ENCODE measurements around the gene UGT1A7.

The UGT1A7 gene

GRCh38 chr2:233816771-233817170, 135.1 kb downstream of the UGT1A7 start:
- DNase-seq (ENCODE audit: low spot score), result no peak
- TF ChIP-seq CTCF (IDR thresholded peaks at IDR 0.05; ENCODE audit: extremely low read depth, missing control alignments), result no peak

- DNase-seq (ENCODE audit: low spot score), result no peak
- no peak for TF ChIP-seq CTCF (IDR thresholded peaks at IDR 0.05; ENCODE audit: extremely low read depth, missing control alignments)
Observed at GRCh38 chr2:233817361-233817911, 135.7 kb downstream of the UGT1A7 start.

GRCh38 chr2:233817995-233818638, 136.4 kb downstream of the UGT1A7 start:
- no peak for DNase-seq (ENCODE audit: low spot score)
- no peak for TF ChIP-seq CTCF (IDR thresholded peaks at IDR 0.05; ENCODE audit: extremely low read depth, missing control alignments)

- no peak for TF ChIP-seq CTCF (IDR thresholded peaks at IDR 0.05; ENCODE audit: extremely low read depth, missing control alignments)
- no peak for DNase-seq (ENCODE audit: low spot score)
Observed at GRCh38 chr2:233818639-233819621, 137.2 kb downstream of the UGT1A7 start.

GRCh38 chr2:233819884-233820773, 138.4 kb downstream of the UGT1A7 start:
- no peak for DNase-seq (ENCODE audit: low spot score)
- TF ChIP-seq CTCF (IDR thresholded peaks at IDR 0.05; ENCODE audit: extremely low read depth, missing control alignments), result no peak

- DNase-seq (ENCODE audit: low spot score), result no peak
- no peak for TF ChIP-seq CTCF (IDR thresholded peaks at IDR 0.05; ENCODE audit: extremely low read depth, missing control alignments)
Observed at GRCh38 chr2:233820774-233821105, 139.0 kb downstream of the UGT1A7 start.
